GM19467 (cell line): ENCODE measurements around the gene MDFIC.

Experiments used
- ATAC-seq: cut with Tn5 transposase; IDR thresholded peaks from one replicate; pipeline ENCODE4 v1.9.1; 2021; ENCODE audit warnings: mild to moderate bottlenecking, moderate library complexity; ENCODE audit not compliant: unreplicated experiment

Gene MDFIC

GRCh38 chr7:114986190-114987180 is 64.6 kb downstream of the MDFIC start:
- ATAC-seq: no peak

GRCh38 chr7:114988026-114988425 is 66.1 kb downstream of the MDFIC start:
- no peak for ATAC-seq

GRCh38 chr7:114988755-114989375 is 67.0 kb downstream of the MDFIC start:
- no peak for ATAC-seq

GRCh38 chr7:114989531-114989930 is 67.6 kb downstream of the MDFIC start:
- ATAC-seq: no peak

- no peak for ATAC-seq
Measured at GRCh38 chr7:114997487-114998404, 75.9 kb downstream of the MDFIC start.

GRCh38 chr7:115004121-115004520 is 82.2 kb downstream of the MDFIC start:
- no peak for ATAC-seq

- no peak for ATAC-seq
Measured at GRCh38 chr7:115005251-115005650, 83.4 kb downstream of the MDFIC start.

GRCh38 chr7:115005953-115006352 is 84.1 kb downstream of the MDFIC start:
- no peak for ATAC-seq

GRCh38 chr7:115007751-115008150 is 85.9 kb downstream of the MDFIC start:
- ATAC-seq: no peak

- ATAC-seq: peak; percentile 51
Measured at GRCh38 chr7:115008465-115009114, 86.7 kb downstream of the MDFIC start.

GRCh38 chr7:115009139-115009538 is 87.2 kb downstream of the MDFIC start:
- peak; percentile 62 for ATAC-seq

- no peak for ATAC-seq
Measured at GRCh38 chr7:115009736-115010440, 88.0 kb downstream of the MDFIC start.

GRCh38 chr7:115010441-115010820 is 88.5 kb downstream of the MDFIC start:
- no peak for ATAC-seq

GRCh38 chr7:115013886-115014285 is 92.0 kb downstream of the MDFIC start:
- ATAC-seq: no peak

GRCh38 chr7:115014794-115015193 is 92.9 kb downstream of the MDFIC start:
- no peak for ATAC-seq

- ATAC-seq: no peak
Measured at GRCh38 chr7:115015619-115016018, 93.7 kb downstream of the MDFIC start.

GRCh38 chr7:115019882-115020605 is 98.2 kb downstream of the MDFIC start:
- no peak for ATAC-seq

GRCh38 chr7:115023219-115023618 is 101.3 kb downstream of the MDFIC start:
- no peak for ATAC-seq

- ATAC-seq: no peak
Measured at GRCh38 chr7:115024276-115024675, 102.4 kb downstream of the MDFIC start.
